ENCODE results near the gene SIMC1.

DNA sequence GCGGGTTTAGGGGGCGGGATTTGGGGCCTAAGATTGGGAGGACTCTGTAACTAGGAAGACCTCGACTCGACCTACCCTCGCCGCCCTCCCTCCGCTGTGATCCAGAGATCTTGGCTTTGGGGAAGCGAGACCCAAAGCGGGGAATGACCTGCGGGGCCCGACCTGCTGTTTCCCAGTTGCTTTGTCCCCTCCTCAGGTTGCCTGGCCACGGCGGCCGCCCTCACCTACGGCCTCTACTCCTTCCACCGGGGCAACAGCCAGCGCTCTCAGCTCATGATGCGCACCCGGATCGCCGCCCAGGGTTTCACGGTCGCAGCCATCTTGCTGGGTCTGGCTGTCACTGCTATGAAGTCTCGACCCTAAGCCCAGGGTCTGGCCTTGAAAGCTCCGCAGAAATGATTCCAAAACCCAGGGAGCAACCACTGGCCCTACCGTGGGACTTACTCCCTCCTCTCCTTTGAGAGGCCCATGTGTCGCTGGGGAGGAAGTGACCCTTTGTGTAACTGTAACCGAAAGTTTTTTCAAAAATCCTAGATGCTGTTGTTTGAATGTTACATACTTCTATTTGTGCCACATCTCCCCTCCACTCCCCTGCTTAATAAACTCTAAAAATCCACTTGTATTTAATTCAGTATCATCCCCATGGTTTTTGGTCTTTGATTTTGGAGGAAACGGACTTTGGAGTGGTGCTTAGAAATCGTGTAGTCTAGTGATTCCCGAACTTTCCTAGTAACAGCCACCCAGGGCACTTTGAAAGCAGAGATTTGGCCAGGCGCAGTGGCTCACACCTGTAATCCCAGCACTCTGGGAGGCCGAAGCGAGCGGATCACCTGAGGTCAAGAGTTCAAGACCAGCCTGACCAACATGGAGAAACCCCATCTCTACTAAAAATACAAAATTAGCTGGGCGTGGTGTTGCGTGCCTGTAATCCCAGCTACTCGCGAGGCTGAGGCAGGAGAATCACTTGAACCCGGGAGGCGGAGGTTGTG, 151.2 kb downstream of the SIMC1 start:
- TF ChIP-seq, protein P1, sequence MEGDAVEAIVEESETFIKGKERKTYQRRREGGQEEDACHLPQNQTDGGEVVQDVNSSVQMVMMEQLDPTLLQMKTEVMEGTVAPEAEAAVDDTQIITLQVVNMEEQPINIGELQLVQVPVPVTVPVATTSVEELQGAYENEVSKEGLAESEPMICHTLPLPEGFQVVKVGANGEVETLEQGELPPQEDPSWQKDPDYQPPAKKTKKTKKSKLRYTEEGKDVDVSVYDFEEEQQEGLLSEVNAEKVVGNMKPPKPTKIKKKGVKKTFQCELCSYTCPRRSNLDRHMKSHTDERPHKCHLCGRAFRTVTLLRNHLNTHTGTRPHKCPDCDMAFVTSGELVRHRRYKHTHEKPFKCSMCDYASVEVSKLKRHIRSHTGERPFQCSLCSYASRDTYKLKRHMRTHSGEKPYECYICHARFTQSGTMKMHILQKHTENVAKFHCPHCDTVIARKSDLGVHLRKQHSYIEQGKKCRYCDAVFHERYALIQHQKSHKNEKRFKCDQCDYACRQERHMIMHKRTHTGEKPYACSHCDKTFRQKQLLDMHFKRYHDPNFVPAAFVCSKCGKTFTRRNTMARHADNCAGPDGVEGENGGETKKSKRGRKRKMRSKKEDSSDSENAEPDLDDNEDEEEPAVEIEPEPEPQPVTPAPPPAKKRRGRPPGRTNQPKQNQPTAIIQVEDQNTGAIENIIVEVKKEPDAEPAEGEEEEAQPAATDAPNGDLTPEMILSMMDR (IDR thresholded peaks at IDR 0.05) = no peak
- TF ChIP-seq POLR2A (IDR thresholded peaks at IDR 0.05) = peak in 1 of 2 donors; percentile 76
